ENCODE results near the gene RPL35A. TPM values are rescaled to one million over a fixed set of nuclear protein-coding genes. Genes with fewer than 3 reads are reported as not detected.

RPL35A gene
- total RNA-seq (2022; extraction: Qiagen RNA extraction), result 916 to 1,108 TPM (median 1,019 TPM) in 5 replicates

DNA sequence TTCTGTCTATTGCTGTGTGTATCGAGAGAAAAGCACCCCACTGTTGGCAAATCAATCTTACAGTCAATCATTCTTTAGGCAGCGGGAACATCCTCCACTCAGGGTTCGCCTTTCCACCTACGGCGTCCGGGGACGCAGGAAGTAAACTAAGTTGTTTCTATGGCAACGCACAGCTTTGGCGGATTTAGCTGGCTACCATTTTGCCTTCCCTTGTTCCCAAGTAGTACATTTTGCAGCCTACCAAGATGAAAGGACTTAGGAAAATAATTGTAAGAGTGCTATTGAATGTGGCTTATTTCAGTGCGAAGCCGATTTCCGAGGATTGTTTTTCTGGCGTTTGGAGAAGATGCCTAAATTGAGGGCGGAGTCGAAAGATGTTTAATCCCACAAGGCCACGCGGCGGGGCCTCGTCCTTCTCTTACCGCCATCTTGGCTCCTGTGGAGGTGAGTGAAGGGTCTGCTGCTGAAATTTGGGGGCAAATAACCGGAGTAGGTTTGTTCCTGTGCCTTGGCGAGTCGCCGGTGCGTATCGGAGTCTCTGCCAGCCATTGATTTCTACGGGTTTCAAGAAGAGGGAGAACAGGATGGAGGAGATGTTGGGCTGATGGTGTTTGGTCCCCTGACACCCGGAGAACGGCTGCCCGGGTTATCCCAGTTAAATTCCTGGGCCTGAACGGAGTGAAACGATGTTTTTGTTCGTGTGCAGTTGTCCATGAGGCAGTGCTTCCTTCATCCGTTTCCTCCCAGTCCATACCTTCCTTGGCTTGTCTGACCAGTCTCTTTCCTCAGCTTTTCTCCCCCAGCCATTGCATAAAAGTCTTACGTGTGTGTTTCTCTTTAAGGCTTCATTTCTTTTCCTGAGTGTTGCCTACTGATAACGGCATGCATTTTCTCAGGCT is at the start of gene RPL35A:
Gene RPL35A (plus strand): TSS at position 413 of the 899 bp plus-strand sequence. CDS start 778 bp downstream, outside the sequence.

DNA sequence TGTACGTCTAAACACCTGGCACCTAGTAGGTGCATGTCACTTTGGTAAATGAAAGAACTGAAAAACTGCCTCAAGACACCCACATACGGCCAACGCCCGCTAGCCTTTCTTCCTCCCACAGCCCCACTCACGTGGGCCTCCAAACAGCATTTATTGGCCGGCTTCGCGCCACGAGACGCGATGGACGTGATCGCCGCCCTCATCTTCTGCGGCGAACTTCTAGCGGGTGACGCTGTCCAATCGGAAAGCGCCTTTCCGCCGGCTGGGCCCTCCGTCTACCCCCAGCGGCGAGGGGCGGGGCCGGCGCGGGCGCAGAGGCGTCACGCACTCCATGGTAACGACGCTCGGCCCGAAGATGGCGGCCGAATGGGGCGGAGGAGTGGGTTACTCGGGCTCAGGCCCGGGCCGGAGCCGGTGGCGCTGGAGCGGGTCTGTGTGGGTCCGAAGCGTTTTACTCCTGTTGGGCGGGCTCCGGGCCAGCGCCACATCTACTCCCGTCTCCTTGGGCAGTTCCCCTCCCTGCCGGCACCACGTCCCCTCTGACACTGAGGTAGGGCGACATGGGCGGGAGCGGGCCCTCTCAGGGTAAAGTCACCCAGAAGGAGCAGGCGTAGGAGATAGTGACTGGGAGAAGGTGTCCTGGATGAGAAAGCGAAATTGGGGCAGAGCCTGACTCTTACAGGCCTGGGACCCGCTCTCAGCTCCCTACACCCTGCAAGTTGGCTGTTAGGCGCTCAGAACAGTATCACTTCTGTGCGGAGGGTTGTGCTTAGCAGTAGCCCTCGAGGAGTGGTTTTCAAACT is 10.1 kb downstream of the RPL35A start, which contains the start of gene LMLN:
Gene LMLN (plus strand): TSS at position 327 of the 803 bp plus-strand sequence. CDS start 29 bp downstream, at position 356.

Other genes with a start within 250 kb of the RPL35A start
- 8.3 to 10.0 TPM (median 8.8 TPM) in 5 replicates for gene RUBCN, start 213.3 kb upstream of the RPL35A start, total RNA-seq (2022; extraction: Qiagen RNA extraction)
- gene FYTTD1, start 200.3 kb upstream of the RPL35A start, total RNA-seq (2022; extraction: Qiagen RNA extraction), result 22.0 to 30.9 TPM (median 24.1 TPM) in 5 replicates
- 12.4 to 17.3 TPM (median 13.1 TPM) in 5 replicates for gene LRCH3, start 158.9 kb upstream of the RPL35A start, total RNA-seq (2022; extraction: Qiagen RNA extraction)
- 1.4 to 2.3 TPM (median 2.1 TPM) in 5 replicates for gene LMLN, start 10.0 kb downstream of the RPL35A start, total RNA-seq (2022; extraction: Qiagen RNA extraction)